Activated naive CD4-positive, alpha-beta T cell treated with anti-CD3 and anti-CD28 coated beads, Interleukin-2, amount 50 U/mL, for 24 hours (primary cell): ENCODE data around the gene PXDC1.
A peak's percentile ranks its signal among the peaks of the same experiment; 100 is the strongest.
"Not testable (repeated sequence)": the region's sequence is repeated elsewhere in the genome, so short reads cannot be mapped to it uniquely, and the experiment has no call there.

ENCODE experiments used
- H3K27ac Mint-ChIP-seq: one replicate; pipeline ENCODE4 v1.8.0; 2021; ENCODE audit warnings: mild to moderate bottlenecking, mixed read lengths
- H3K27me3 Mint-ChIP-seq: one replicate; pipeline ENCODE4 v1.8.0; 2021; ENCODE audit warnings: mixed read lengths
- H3K36me3 Mint-ChIP-seq: one replicate; pipeline ENCODE4 v1.8.0; 2021; ENCODE audit warnings: mixed read lengths
- H3K4me1 Mint-ChIP-seq: one replicate; pipeline ENCODE4 v1.8.0; 2021; ENCODE audit warnings: mixed read lengths
- H3K4me3 Mint-ChIP-seq: one replicate; pipeline ENCODE4 v1.8.0; 2021; ENCODE audit warnings: mild to moderate bottlenecking, mixed read lengths
- H3K9me3 Mint-ChIP-seq: one replicate; pipeline ENCODE4 v1.8.0; 2021; ENCODE audit warnings: mixed read lengths

Gene PXDC1

DNA sequence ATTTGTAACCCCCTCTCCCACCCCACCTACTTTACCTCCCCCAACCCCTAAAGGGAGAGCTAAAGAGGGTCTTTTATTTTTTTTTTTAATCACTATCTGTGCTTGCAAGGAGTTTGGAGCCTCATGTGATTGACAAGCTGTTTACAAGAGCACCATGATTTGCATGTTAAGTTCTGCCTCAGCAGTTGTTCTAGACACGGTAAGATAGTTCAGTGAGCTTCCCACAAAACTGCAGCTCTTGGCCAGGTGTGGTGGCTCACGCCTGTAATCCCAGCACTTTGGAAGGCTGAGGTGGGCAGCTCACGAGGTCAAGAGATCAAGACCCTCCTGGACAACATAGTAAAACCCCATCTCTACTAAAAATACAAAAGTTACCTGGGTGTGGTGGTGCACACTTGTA lies 5.0 kb upstream of the PXDC1 start:
- Mint-ChIP-seq H3K4me1 (peaks cover 5% of the 10 kb centered on the region), H3K27me3 (peaks cover 17% of the 10 kb centered on the region), H3K4me3 (no peak overlapping the region), H3K9me3 (no peaks in the 10 kb centered on the region), H3K36me3 (no peaks in the 10 kb centered on the region), H3K27ac (no peak overlapping the region)

DNA sequence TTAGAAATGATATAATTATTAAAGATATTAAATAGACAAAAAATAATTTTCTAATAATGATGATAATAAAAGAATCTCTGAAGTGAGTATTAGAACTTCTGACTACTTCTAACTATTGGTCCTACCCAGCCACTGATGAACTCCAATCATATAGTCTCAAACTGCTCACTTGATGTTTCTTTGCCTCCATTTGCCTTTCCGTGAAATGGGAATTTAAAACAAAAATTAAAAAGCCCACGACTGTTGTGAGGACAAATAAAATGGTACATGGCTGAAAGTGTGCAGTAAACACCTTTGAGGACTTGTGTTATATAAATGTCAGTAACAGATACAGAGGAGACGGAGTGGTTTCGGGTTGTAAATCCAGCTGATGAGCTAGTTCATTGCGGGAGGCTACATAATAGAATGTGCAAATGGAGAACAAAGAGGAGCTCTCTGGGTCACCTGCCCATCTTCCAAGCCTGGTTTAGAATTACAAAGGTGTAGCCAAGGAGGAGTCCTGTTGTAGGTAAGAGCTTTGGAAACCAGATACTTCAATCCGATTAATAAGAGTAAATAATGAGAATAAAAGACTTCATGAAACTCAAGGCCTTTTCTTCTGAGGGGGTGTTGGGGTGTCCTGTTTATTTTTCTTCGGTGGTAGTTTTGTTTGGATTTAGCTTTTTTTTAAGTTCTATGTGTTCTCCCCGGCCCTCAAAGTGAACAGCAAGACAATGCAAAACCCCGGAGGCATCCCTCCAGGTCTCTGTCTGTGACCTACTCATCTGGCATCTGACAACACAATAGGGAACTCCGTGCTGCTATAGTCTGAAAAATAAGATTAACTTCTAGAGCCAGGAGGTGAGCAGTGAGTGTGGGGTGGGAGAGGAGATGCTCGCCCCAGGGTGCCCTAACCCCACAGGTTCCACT lies 4.4 kb upstream of the PXDC1 start:
- no peaks in the 10 kb centered on the region for H3K9me3 Mint-ChIP-seq
- H3K27me3 Mint-ChIP-seq, result peaks cover 17% of the 10 kb centered on the region
- no peak overlapping the region for H3K27ac Mint-ChIP-seq
- no peak overlapping the region for H3K4me3 Mint-ChIP-seq
- no peaks in the 10 kb centered on the region for H3K36me3 Mint-ChIP-seq
- peaks cover 5% of the 10 kb centered on the region for H3K4me1 Mint-ChIP-seq

DNA sequence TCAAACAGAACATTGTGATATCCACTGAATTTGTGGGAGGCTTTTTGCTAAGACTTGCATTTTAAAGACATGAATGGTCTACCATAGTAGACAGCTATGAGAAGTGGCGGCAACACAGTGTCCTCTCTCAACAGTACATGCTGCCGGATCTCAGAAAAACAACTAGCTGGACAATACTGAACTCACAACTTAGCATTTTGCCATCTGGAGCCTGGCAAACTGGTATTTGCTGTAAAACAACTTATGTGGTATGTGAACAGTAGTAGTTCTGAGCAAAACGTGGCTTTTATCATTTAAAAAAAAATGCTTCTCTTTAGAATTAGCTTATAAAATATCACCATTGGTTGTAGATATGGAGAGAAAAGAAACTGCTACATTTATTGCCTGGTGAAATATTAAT lies 3.3 kb upstream of the PXDC1 start:
- no peaks in the 10 kb centered on the region for H3K36me3 Mint-ChIP-seq
- H3K4me1 Mint-ChIP-seq, result peaks cover 5% of the 10 kb centered on the region
- H3K27me3 Mint-ChIP-seq, result peaks cover 18% of the 10 kb centered on the region
- H3K9me3 Mint-ChIP-seq, result no peaks in the 10 kb centered on the region
- H3K27ac Mint-ChIP-seq, result no peak overlapping the region
- no peak overlapping the region for H3K4me3 Mint-ChIP-seq

DNA sequence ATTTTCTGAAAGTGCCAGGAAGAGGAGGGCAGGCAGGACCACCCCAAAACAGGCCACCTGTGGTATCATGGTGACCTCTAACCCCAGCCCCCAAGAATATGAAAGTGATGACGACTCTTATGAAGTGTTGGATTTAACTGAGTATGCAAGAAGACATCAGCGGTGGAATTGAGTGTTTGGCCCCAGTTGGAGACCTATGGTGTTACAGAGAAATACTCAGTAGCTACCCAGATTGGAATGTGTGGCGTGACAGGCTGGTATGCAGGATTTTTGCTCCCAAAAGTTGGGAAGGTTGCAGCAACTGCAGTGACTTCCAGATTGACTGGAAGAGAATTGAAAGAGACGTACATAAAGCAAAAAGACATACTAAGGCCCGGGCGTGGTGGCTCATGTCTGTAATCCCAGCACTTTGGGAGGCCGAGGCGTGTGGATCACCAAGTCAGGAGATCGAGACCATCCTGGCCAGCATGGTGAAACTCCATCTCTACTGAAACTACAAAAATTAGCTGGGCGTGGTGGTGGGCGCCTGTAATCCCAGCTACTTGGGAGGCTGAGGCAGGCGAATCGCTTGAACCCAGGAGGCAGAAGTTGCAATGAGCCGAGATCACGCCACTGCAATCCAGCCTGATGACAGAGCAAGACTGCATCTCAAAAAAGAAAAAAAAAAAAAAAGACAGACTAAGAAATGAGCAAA lies 2.7 kb upstream of the PXDC1 start:
- H3K4me1 Mint-ChIP-seq, H3K4me3 Mint-ChIP-seq, H3K27ac Mint-ChIP-seq, H3K9me3 Mint-ChIP-seq, H3K36me3 Mint-ChIP-seq: not testable (repeated sequence)
- H3K27me3 Mint-ChIP-seq, result peaks cover 24% of the 10 kb centered on the region

DNA sequence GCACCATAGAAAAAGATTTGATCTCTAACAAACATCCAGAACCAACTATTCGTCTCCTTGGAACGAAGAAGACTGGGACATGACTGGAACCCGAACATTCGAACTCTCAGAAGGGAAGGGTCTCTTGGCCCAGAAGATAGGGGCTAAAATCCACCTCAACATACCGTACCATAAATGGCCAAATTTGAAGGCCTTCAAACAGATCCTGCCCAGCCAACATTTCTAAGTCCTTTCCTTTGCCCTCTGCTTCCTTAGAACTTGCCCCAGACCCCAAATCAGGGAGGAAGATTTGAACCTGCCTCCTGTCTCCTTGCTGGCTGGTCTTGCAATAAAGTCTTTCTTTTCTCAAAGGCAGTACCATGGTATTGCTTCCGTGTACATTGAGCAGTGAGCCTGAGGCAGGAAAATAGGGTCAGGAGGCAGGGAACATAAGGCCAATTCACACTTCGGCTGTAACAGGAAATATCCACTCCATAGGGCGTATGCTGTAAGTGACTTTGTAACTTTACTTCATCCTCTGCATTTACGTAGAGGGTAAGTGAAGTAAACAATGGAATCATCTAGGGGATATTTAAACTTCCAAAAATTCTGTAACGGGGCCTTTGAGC lies 1.8 kb upstream of the PXDC1 start:
- Mint-ChIP-seq H3K27me3 (peaks cover 26% of the 10 kb centered on the region), H3K36me3 (no peaks in the 10 kb centered on the region), H3K27ac (no peak overlapping the region), H3K4me3 (peak overlapping the region; percentile 68), H3K4me1 (peaks cover 5% of the 10 kb centered on the region), H3K9me3 (no peaks in the 10 kb centered on the region)

DNA sequence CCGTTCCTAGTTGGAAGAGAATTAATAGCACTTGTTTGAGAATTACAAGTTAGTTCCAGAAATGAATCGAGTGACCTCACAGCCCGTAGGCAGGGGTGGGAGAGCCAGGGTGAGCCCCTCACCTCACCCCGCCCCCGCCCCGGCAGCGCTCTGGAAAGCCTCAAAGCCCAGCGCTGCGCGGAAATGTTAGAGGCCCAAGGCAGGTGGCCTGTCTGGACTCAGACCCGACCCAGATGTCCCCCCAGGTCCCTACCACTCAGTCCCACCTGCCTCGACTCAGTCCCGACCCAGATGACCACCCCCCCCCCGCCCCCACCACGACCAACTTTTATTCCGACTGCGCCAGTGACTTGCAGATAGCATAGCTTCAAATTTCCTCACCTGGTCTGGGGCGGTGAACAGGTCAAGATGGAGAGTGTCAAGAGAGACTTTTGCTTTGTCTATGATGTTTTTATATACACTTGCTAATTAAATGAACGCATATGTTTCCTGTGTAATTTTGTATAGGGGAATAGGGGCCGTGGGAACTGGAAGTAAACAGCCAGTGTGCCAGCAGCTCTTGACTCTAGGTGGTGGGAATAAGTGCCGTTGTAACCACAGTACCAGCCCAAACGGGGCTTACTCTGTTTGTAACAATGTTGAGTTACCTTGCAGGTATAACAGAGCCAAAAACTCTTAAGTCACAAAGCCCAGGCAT lies 1.2 kb upstream of the PXDC1 start:
- no peak overlapping the region for H3K27ac Mint-ChIP-seq
- peaks cover 26% of the 10 kb centered on the region for H3K27me3 Mint-ChIP-seq
- peak overlapping the region; percentile 68 for H3K4me3 Mint-ChIP-seq
- no peaks in the 10 kb centered on the region for H3K36me3 Mint-ChIP-seq
- peaks cover 5% of the 10 kb centered on the region for H3K4me1 Mint-ChIP-seq
- no peaks in the 10 kb centered on the region for H3K9me3 Mint-ChIP-seq

DNA sequence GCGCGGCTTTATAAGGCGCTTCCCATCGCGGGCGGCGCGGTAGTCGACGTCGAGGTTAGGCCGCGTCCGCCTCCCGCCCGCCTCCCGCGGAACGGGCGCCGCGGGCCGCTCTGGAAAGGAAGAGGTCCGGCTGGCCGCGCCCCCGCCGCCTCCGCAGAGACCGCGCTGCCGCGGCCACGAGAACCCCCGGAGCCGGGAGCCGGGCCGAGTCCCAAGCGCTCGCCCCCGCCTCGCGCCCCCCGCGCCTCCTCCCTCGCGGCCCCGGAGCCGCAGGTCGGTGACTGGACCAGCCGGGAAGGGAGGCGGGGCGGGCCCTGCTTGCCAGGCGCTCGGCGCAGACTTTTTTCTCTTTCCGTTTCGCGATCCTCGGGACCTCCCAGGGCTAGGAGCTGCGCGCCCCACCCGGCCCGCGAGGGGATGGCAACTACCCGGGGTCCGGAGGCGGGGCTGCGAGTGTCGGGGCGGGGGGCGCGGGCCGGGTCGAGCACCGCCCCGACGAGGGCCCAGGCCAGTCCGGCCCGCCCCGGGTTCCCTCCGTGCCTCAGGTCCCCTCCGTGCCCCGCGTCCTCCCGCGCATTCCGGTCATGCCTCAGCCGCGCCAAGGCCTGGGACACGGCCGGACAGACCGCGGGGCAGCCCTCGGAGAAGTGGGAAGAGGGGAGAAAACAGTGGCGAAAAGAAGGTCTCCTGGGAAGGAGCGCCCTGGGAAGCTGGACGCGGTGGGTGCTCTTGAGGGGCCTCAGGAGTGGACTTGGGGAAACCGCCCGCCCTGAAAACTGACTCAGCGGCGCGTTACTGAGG lies 417 bp upstream of the PXDC1 start:
- H3K36me3 Mint-ChIP-seq, result no peaks in the 10 kb centered on the region
- no peaks in the 10 kb centered on the region for H3K9me3 Mint-ChIP-seq
- H3K27ac Mint-ChIP-seq, result no peak overlapping the region
- H3K4me1 Mint-ChIP-seq, result peaks cover 5% of the 10 kb centered on the region
- H3K27me3 Mint-ChIP-seq, result peaks cover 26% of the 10 kb centered on the region
- peak overlapping the region; percentile 42 for H3K4me3 Mint-ChIP-seq

DNA sequence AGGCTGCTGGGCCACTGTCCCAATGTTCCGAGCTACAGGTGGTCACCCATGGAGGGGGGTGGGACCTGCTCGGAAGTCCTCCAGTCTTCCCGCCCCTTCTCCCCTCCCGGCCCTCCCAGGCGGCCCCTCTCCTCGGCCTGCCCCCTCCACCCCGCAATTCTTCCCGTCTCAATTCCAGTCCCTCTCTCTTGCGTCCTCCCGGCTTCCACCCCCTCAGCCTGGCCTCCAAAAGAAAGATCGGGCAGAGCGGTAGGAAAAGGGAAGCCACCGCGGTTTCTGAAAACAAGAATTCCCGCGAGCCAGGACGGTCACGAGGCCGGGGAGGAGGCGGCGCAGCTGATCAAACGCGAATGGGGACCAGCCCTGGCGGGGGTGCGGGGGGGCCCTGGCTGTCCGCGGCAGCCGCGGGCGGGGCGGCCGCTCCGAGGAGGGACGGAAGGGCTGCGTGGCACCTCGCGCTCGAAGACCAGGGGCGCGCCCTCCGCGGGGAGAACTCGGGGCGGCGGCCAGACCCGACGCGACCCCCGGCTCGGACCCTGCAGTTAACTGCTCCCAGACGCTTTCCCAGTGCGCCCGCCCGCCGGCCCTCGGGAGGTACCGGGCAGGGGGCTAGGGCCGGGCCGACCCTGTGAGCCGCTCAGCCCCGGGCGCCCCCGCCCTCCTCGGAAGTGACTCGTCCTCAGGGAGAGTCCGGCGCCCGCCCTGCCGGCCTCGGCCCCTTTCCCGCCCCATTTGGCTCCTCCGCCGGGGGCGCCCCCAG lies 1.0 kb downstream of the PXDC1 start:
- Mint-ChIP-seq H3K9me3 (no peaks in the 10 kb centered on the region), H3K4me3 (peak overlapping the region; percentile 62), H3K4me1 (peaks cover 5% of the 10 kb centered on the region), H3K36me3 (no peaks in the 10 kb centered on the region), H3K27me3 (peaks cover 26% of the 10 kb centered on the region), H3K27ac (peak overlapping the region; percentile 68)

DNA sequence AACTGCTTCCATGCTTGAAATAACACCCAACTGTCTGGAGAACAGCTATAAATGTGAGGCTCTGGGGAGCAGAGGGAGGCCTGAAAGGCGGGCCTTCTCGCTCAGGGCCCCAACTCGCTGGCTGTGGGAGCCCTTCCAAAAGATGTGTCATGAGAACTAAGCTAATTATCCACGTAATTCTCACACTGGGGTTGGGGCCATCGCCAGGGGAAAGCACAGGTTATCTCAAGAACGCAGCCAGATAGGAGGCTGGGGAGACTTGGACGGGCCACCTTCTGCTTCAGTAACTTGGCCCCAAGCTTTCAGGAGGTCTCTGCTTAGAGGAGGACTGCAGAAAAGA lies 1.6 kb downstream of the PXDC1 start:
- peaks cover 26% of the 10 kb centered on the region for H3K27me3 Mint-ChIP-seq

DNA sequence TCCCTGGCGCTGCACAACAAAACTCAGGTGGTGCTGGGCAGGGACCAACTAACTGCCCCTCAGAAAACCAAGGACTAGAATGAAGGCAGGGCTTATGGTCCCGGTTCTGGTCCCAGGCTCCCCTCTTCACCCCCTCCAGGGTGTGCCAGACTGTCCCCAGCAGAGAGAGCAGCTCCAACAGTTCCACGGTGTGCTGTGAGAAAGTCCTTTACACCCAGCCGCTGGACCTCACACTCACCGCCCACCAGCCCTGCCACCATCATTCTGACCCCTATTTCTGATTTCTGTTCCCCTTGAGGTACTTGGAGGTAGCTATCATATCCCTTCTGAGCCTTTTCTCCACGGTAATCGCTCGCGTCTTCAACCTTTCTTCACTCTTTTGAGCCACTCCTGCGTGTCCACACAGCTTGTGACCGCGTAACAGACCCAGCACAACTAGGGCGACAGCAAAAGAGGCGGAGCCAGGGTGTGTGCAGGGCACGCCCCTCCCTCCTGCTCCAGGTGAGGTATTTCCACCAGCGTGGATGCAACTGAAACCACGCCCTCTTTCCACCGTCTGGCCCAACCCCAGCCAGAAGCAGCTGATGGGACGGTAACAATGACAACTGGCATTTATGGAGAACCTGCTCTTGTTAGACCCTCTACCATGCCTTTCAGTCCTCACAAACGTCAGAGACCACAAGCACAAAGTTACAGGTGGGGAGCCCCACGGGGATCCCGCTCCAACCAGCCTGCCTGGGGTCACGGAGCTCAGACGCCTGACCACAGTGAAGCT lies 2.3 kb downstream of the PXDC1 start:
- no peak overlapping the region for H3K4me3 Mint-ChIP-seq
- H3K27me3 Mint-ChIP-seq, result peaks cover 23% of the 10 kb centered on the region
- peak overlapping the region; percentile 27 for H3K27ac Mint-ChIP-seq

More for the DNA sequence above, 1.6 kb downstream of the PXDC1 start:
- Mint-ChIP-seq H3K9me3 (no peaks in the 10 kb centered on the region), H3K4me3 (peak overlapping the region; percentile 62), H3K36me3 (no peaks in the 10 kb centered on the region), H3K4me1 (peaks cover 5% of the 10 kb centered on the region), H3K27ac (peak overlapping the region; percentile 68)

DNA sequence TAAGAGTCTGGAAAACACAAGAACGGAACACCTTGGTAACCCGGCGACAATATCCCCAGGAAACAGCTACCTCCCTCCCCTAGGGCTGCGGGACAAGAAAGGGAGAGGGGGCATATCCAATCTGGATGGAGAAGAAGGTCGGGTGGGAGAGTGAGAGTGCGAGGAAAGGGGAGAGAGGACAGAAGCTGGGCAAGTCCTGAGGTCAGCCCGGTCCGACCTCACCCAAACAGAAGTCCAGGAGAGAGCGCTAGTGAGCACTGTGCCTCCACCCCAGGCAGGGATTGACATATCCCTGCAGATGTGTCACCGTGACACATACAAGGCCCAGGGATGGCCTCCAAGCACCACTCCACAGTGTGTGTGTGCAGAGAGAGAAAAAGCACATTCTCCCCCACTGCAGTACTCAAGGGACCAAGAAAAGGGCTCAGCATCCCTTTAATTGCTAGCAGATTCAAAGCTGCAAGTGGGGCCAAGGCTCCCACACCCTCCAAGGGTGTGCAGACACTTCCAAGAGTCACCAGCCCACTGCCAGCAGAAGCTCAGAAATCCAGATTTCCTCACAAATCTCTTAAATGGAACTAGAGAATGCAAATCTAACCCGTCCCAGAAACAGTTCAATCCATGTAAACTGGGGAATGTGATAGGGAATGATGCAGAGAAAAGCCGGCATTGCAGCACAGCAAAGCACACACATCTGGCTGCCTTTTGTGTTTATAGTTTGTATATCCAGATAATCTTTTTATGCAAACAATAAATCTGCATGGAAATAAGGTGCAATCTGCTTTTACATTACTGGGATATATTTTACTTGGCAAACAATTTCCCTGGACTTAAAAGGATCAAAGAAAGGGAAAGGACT lies 3.1 kb downstream of the PXDC1 start:
- Mint-ChIP-seq H3K9me3 (no peaks in the 10 kb centered on the region), H3K27ac (no peak overlapping the region), H3K27me3 (peaks cover 17% of the 10 kb centered on the region), H3K4me3 (no peak overlapping the region), H3K4me1 (peaks cover 5% of the 10 kb centered on the region), H3K36me3 (no peaks in the 10 kb centered on the region)

More for the DNA sequence above, 2.3 kb downstream of the PXDC1 start:
- H3K36me3 Mint-ChIP-seq, result no peaks in the 10 kb centered on the region
- H3K4me1 Mint-ChIP-seq, result peaks cover 5% of the 10 kb centered on the region
- H3K9me3 Mint-ChIP-seq, result no peaks in the 10 kb centered on the region

DNA sequence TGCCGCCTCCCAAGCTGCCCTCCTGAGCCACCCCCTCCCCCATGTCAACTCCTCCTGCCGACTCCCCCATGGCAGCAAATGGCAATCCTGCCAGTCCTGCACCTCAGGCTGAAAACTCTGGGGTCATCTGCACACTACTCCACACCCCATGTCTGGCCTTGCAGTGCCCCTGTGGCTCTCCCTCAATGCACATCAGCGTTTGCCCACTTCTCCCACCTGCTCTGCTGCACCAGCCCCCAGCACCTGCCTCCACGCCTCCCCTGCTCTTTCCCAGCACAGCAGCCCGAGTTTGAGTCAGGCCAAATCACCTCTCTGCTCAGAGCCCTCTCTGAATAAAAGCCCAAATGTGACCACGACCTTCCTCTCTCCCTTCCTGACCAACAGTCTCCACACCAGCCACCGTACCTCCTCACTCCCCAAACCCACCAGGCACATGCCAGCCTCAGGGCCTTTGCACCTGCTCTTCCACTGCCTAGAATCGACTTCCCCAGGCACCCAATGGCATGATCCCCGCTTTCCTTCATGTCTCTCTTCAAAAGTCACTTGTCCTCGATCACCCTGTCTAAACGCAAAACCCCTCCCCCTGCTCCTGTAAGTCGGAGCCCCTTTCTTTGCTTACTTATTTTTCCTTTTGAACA lies 4.3 kb downstream of the PXDC1 start:
- Mint-ChIP-seq H3K27ac (no peak overlapping the region), H3K4me3 (no peak overlapping the region), H3K4me1 (peaks cover 10% of the 10 kb centered on the region), H3K36me3 (no peaks in the 10 kb centered on the region), H3K27me3 (peaks cover 9% of the 10 kb centered on the region), H3K9me3 (no peaks in the 10 kb centered on the region)

DNA sequence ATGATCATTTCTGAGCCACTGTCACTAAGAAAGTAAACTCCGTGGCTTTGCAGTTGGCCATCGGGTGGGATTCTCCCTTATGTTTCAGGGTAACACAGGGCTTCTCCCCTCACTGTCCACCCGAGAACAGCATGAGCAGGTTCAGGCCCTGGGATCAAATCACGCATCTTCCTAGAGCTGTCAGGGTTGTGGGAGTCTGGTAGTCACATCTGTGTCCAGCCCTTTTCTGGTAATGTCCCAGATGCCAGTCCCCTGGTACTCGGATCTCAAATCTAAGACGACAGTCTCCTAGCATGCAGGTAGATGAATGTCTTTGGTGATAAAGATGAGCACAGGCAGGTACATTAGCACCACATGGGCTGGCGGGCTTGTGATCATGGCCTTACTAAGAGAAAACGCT lies 4.8 kb downstream of the PXDC1 start:
- Mint-ChIP-seq H3K4me3 (no peak overlapping the region), H3K4me1 (peaks cover 12% of the 10 kb centered on the region), H3K9me3 (no peaks in the 10 kb centered on the region), H3K27ac (no peak overlapping the region), H3K27me3 (peaks cover 12% of the 10 kb centered on the region), H3K36me3 (no peaks in the 10 kb centered on the region)
